Left renal pelvis (tissue), 4 donors: ENCODE results near the gene PACS1. TPM values are rescaled to one million over a fixed set of nuclear protein-coding genes. Genes with fewer than 3 reads are reported as not detected.
"Not testable (repeated sequence)": the region's sequence is repeated elsewhere in the genome, so short reads cannot be mapped to it uniquely, and the experiment has no call there.

Experiments used
- DNase-seq, 4 donors: peaks; one replicate each; pipeline ENCODE4 v3.0.0-alpha.2; 2013; ENCODE audit warnings: low read depth in 4 of 4, low spot score in 3 of 4
- polyA plus RNA-seq, 4 donors: library from polyadenylated mRNA; unstranded; fragments of 120-200 nt; gene quantifications; one replicate each; pipeline ENCODE4 v1.2.1, GENCODE V29; 2013; ENCODE audit not compliant: insufficient read length in 4 of 4

Gene PACS1
- polyA plus RNA-seq: 10 to 100 TPM; 43.6 to 60.4 (median 49.3) TPM

GRCh38 chr11:66069715-66070603, at the start of gene PACS1:
TSS of gene PACS1 (plus strand) at chr11:66070272. CDS start at chr11:66070487, 215 bp downstream.
- DNase-seq: no peak

GRCh38 chr11:66020618-66021357, 49.3 kb upstream of the PACS1 start:
- DNase-seq: no peak

- DNase-seq: peak in 1 of 4 donors; percentile 27
These were observed 47.5 kb upstream of the PACS1 start for GRCh38 chr11:66022401-66023185.

GRCh38 chr11:66023186-66023440, 47.0 kb upstream of the PACS1 start:
- DNase-seq: not testable (repeated sequence)

DNA sequence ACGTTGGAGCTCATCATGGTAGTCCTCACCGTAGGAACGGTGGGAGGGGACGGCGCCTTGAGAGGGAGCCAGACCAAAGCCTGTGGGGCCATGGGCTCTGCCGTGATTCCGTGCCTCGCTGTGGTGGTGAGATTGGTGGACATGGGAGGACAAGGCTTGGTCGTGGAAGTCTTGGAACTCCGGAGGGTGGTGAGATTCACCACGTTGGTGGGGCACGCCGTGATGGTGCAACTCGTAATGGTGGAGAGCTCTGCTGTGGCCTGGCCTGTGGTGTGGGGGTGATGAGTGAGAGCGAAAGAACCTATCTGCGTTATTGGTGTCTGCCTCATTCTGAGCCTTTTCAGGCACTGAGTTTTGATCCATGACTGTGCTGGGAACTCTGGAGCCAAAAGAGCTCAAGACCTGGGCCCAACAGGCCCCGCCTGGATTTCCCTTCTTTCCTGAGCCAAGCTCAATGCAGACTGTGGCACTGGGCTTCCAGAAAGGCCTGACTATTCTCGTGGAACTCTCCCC, 44.0 kb upstream of the PACS1 start, which contains the start of gene CATSPER1:
CATSPER1 (minus strand) TSS at position 463 of the 513 bp plus-strand sequence; CDS start at position 363, 100 bp downstream.
- DNase-seq: no peak

GRCh38 chr11:66032957-66033735, 36.9 kb upstream of the PACS1 start:
- no peak for DNase-seq

GRCh38 chr11:66035653-66036333, 34.3 kb upstream of the PACS1 start:
- no peak for DNase-seq

GRCh38 chr11:66036334-66036710, 33.8 kb upstream of the PACS1 start:
- DNase-seq: no peak

DNA sequence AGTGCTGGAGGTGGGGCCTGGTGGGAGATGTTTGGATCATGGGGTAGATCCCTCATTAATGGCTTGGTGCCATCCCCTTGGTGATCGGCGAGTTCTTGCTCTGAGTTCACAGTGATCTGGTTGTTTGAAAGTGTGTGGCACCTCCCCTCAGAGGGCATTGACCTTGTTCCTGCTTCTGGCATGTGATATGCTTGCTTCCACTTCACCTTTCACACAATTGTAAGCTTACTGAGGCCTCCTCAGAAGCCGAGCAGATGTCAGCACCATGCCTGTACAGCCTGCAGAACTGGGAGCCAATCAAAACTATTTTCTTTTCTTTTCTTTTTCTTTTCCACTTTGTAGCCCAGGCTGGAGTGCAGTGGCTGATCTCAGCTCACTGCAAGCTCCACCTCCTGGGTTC, 32.7 kb upstream of the PACS1 start:
- DNase-seq: no peak

DNA sequence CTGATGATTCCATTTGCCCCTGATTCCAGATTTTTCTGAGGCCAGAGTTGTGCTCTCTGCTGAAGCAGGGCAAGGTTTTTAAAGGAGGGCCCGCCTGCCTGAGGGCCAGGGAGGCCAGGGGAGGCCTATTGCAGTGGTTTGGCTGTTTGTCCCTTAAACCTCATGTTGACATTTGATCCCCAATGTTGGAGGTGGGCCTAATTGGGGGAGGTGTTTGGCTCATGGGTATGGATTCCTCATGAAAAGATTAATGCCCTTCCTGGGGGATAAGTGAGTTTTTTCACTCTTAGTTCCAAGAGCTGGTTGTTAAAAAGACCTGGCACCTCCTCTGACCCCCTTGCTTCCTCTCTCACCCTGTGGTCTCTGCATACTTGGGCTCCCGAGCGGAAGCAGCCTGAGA, 30.3 kb upstream of the PACS1 start:
- no peak for DNase-seq

- DNase-seq: no peak
These were observed 27.7 kb upstream of the PACS1 start for GRCh38 chr11:66042227-66042995.

DNA sequence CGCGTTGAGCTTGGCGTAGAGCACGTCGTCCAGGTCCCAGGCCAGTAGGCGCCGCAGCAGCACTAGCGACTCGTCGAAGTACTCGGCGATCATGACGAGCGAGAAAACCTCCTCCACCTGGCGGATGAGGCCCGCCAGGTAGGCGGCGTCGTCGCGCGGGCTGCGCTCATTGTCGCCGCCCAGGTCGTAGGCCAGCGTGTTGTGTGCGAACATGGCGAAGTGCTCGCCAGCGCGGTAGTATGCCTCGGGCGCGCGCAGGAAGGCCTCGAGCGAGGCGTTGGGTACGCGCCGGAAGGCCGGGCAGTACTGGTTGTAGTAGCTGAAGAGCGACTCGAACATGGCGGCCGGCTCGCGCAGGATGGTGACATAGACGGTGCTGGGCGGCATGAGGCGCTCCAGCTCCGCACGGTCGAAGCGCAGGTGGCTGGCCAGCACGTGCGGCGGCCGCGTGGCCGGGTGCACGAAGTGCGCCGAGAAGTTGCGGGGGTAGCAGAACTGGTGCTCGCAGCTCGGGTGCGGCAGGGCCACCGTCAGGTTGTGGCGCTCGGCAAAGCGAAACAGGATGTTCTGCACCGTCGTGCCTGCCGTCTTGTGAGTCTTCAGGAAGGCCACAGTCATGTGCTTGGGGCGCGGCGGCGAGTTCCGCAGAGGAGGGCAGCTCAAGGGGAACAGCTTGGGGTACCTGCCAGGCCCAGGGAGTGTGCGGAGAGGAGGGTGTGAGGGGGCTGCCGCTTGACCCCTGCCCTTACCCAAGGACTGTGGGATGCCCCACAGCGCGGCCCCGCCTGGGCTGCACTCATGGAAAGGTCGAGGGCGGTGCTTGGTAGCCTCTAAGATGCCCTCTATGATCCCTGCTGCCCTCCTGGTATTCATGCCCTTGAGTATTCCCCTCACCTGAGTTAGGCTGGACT, 26.8 kb upstream of the PACS1 start:
- DNase-seq: no peak

GRCh38 chr11:66044757-66045156, 25.3 kb upstream of the PACS1 start:
- DNase-seq: no peak

- no peak for DNase-seq
These were observed 24.9 kb upstream of the PACS1 start for GRCh38 chr11:66045177-66045639.

DNA sequence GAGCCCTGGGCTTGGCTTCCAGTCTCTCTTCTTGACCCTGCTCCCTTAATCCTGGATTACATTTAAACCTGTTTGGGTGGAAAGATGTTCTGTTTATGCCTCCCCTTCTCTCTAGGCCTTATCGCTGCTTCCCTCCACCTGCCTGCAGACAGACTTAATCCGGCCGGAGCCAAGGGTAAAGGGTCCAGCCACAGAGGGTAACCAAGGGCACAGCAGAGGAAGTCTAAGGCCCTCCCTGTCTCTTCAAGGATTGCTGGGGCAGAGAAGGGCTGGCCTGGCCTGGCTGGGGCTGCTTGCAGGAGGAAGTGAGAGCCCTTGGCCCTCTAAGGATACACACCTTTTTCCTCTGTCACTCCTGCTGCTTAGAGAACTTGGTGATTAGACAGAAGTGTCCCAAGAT, 23.2 kb upstream of the PACS1 start:
- DNase-seq: no peak

DNA sequence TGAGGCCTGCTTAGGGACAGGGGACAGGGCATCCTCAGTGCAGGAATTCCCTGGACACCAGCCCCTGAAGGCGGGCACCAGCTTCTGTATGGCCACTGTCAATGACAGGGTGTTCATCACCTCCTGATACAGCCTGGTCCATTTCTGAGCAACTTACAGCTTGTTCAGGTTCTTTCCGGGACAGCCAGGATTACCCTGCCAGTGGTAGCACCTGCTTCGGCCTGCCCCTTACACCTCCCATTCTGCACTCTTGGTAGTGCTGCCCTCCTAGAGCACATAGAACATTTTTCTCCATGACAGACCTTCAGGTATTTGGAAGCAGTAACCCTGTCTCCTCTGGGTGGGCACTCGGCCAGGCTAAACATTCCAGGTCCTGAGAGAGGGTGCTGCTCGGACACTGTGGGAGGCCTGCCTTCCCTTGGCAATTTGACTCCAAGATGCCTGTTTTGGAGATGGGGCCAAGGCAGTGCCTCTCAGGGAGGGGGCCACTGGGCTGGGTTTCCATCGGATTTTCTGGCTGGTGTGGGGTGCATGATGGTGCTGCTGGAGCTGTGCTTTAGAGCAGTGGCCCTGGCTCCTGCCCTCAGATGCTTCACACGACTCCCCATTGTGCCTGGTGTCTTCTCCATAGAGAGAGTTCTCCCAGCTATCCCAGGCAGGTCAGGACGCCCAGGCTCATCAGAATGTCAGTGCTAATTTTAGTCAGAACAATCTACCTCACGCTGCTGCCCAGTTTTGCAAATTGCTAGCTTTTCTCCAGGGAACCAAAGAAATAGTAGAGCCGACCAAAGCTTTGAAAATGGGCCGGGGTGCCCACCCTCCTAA, 22.3 kb upstream of the PACS1 start:
- DNase-seq: no peak
